Measurements from ENCODE around the gene PPP1R1C.

The PPP1R1C gene

DNA sequence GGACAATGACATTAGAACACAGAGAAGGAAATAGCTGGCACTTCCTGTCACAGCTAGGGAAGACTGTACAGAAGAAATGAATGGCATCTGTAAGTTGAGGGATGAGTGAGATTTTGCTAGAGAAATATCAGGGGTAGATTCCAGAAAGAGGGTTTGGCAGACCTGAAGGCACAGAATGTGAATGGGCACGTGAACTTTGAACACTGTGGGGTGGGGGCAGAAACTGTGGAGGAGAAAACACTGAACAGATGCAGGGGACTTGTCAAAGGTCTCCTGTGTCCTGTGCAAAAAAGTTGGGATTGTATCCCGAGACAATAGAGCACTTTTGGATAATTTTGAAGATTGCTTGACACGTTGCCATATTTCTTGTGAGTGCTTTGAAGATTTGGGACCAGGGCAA, 88.0 kb downstream of the PPP1R1C start:
- no peak for TF ChIP-seq ZNF274 (IDR thresholded peaks at IDR 0.05; ENCODE audit: low read depth, low read length)
- no peak overlapping the region for H3K4me3 ChIP-seq (ENCODE audit: low read length)

- TF ChIP-seq ZNF274 (IDR thresholded peaks at IDR 0.05; ENCODE audit: low read depth, low read length): no peak
- no peak overlapping the region for H3K4me3 ChIP-seq (ENCODE audit: low read length)
Measured at GRCh38 chr2:182077023-182077422, 91.4 kb downstream of the PPP1R1C start.

DNA sequence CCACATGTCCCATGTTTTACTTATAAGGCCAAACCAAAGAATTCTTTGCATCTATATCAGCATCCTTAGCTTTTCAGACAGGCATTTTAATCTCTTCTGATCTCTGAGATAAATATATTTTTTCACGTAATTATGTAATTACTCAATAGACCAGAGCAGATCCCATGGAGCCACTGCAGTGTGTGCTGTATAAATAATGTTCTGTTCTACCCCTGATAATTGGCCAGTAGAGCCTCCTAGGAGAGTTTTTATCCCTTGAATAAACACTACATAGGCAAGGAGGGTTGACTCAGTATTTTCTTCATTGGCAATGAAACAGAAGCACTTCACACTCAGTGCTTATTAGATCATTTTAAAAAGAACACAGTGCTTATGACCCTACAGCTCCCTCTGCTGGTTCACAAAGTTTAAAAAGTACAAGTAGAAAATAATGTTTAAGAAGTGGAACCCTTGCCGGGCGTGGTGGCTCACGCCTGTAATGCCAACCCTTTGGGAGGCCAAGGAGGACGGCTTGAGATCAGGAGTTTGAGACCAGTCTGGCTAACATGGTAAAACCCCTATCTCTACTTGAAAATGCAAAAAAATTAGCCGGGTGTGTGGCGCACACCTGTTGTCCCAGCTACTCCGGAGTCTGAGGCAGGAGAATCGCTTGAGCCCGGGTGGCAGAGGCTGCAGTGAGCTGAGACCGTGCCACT, 91.9 kb downstream of the PPP1R1C start:
- H3K4me3 ChIP-seq (ENCODE audit: low read length): no peak overlapping the region
- no peak for TF ChIP-seq ZNF274 (IDR thresholded peaks at IDR 0.05; ENCODE audit: low read depth, low read length)

- no peak for TF ChIP-seq ZNF274 (IDR thresholded peaks at IDR 0.05; ENCODE audit: low read depth, low read length)
Measured at GRCh38 chr2:182078988-182079602, 93.4 kb downstream of the PPP1R1C start.

GRCh38 chr2:182080493-182080892, 94.8 kb downstream of the PPP1R1C start:
- TF ChIP-seq ZNF274 (IDR thresholded peaks at IDR 0.05; ENCODE audit: low read depth, low read length): no peak
- no peak overlapping the region for H3K4me3 ChIP-seq (ENCODE audit: low read length)

More at GRCh38 chr2:182078988-182079602, 93.4 kb downstream of the PPP1R1C start:
- H3K4me3 ChIP-seq (ENCODE audit: low read length): no peak overlapping the region

- H3K4me3 ChIP-seq (ENCODE audit: low read length): no peak overlapping the region
- TF ChIP-seq ZNF274 (IDR thresholded peaks at IDR 0.05; ENCODE audit: low read depth, low read length): no peak
Measured at GRCh38 chr2:182081602-182082260, 96.1 kb downstream of the PPP1R1C start.

- TF ChIP-seq ZNF274 (IDR thresholded peaks at IDR 0.05; ENCODE audit: low read depth, low read length): no peak
- H3K4me3 ChIP-seq (ENCODE audit: low read length): no peak overlapping the region
Measured at GRCh38 chr2:182088681-182089320, 103.1 kb downstream of the PPP1R1C start.

- no peak for TF ChIP-seq ZNF274 (IDR thresholded peaks at IDR 0.05; ENCODE audit: low read depth, low read length)
Measured at GRCh38 chr2:182090486-182090885, 104.8 kb downstream of the PPP1R1C start.

GRCh38 chr2:182097571-182098164, 112.0 kb downstream of the PPP1R1C start:
- no peak overlapping the region for H3K4me3 ChIP-seq (ENCODE audit: low read length)
- no peak for TF ChIP-seq ZNF274 (IDR thresholded peaks at IDR 0.05; ENCODE audit: low read depth, low read length)

More at GRCh38 chr2:182090486-182090885, 104.8 kb downstream of the PPP1R1C start:
- no peak overlapping the region for H3K4me3 ChIP-seq (ENCODE audit: low read length)

- H3K4me3 ChIP-seq (ENCODE audit: low read length): no peak overlapping the region
- no peak for TF ChIP-seq ZNF274 (IDR thresholded peaks at IDR 0.05; ENCODE audit: low read depth, low read length)
Measured at GRCh38 chr2:182098648-182099047, 113.0 kb downstream of the PPP1R1C start.

DNA sequence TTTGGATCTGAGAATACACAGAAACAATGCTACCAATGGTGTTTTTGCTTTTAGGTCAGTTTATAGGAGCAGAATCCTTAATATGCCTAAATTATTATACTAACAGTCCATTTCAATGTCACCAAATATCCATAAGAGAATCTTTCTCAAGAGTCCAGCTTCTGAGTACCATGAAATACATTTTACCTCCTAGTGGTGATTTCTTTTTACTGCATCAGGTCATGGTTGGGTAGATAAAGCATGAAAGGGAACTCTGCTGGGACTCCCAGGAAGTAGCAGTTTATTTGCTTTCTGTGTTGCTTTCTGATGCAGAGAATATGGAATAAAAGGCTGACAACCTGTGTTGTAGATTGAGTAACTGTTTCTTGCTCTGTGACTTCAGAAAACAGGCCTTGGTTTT, 115.6 kb downstream of the PPP1R1C start:
- no peak for TF ChIP-seq ZNF274 (IDR thresholded peaks at IDR 0.05; ENCODE audit: low read depth, low read length)
- H3K4me3 ChIP-seq (ENCODE audit: low read length): no peak overlapping the region

DNA sequence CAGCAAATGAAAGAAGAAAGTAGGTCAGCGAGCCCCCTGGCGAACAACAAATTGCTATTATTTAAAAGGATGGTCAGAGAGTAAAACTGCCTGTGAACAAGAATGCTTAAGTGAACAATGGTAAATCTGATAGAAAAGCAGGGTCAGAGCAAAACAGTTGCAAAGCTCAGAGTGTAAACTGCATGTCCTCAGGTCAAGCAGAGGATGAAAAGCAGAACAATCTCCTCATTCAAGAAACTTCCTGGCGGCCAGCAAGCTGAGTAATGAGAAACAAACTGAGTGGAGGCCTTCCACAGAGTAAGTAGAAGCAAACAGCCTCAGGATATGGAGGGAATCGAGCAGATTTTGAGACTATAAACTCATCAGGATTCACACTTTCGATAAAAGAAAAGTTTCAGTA, 117.9 kb downstream of the PPP1R1C start:
- H3K4me3 ChIP-seq (ENCODE audit: low read length): no peak overlapping the region
- TF ChIP-seq ZNF274 (IDR thresholded peaks at IDR 0.05; ENCODE audit: low read depth, low read length): no peak

- H3K4me3 ChIP-seq (ENCODE audit: low read length): no peak overlapping the region
- TF ChIP-seq ZNF274 (IDR thresholded peaks at IDR 0.05; ENCODE audit: low read depth, low read length): no peak
Measured at GRCh38 chr2:182110347-182110746, 124.7 kb downstream of the PPP1R1C start.

- H3K4me3 ChIP-seq (ENCODE audit: low read length): no peak overlapping the region
- no peak for TF ChIP-seq ZNF274 (IDR thresholded peaks at IDR 0.05; ENCODE audit: low read depth, low read length)
Measured at GRCh38 chr2:182113334-182113733, 127.7 kb downstream of the PPP1R1C start.

Measured in GM08714 (cell line).